ENCODE results near the gene HOXB13.

The HOXB13 gene

DNA sequence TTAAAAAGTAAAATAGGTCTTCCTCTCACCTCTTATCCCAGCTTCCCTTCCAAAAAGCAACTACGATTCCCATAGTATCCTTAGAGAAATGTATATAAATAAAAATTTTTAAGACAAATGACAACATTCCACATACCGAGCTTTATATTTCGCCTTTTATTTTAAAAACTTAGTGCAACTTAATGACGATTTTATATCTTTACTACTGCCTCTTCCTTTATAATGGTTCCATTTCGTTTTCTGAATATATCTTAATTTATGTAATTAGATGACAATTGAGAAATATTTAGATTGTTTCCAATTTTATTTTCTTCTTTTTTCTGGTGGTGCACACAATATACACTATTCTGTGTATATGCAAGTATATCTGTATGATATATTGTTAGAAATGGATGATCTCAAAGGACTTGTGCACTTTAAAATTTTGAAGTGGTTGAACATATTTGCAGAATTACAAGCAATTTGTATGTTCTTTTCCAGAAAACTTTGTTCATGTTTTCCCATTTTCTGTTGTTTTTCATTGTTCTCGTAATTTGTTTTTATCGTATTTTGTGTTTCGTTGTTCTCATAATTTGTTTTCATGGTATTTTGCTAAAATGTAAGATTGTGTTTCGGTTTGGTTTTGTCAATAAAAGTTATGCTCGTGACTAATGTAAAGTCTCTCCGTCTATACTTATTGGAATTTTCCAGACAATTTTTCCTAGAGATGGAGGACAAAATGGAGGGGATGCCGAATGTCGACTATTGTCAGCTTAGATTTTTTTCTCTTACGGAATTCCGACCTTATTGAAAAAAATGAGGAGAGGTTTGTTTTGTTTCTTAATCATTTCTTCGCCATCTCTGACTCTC, 20.4 kb upstream of the HOXB13 start:
- TF ChIP-seq NFIC (IDR thresholded peaks at IDR 0.05) (no peak), EP300 (IDR thresholded peaks at IDR 0.05; ENCODE audit: borderline replicate concordance) (no peak), ZBTB7A (IDR thresholded peaks at IDR 0.05; ENCODE audit: low read depth) (no peak), YY1 (IDR thresholded peaks at IDR 0.05; ENCODE audit: low read depth) (no peak), FOXM1 (IDR thresholded peaks at IDR 0.05; ENCODE audit: borderline replicate concordance, low read depth) (no peak), EGR1 (IDR thresholded peaks at IDR 0.05) (no peak), CREB1 (IDR thresholded peaks at IDR 0.05; ENCODE audit: low read depth) (no peak), TAF1 (IDR thresholded peaks at IDR 0.05; ENCODE audit: low read depth) (no peak), TEAD4 (IDR thresholded peaks at IDR 0.05) (no peak), TCF12 (IDR thresholded peaks at IDR 0.05; ENCODE audit: low read depth) (no peak), RAD21 (IDR thresholded peaks at IDR 0.05; ENCODE audit: low read depth) (no peak)
- TF ChIP-seq, protein P1, sequence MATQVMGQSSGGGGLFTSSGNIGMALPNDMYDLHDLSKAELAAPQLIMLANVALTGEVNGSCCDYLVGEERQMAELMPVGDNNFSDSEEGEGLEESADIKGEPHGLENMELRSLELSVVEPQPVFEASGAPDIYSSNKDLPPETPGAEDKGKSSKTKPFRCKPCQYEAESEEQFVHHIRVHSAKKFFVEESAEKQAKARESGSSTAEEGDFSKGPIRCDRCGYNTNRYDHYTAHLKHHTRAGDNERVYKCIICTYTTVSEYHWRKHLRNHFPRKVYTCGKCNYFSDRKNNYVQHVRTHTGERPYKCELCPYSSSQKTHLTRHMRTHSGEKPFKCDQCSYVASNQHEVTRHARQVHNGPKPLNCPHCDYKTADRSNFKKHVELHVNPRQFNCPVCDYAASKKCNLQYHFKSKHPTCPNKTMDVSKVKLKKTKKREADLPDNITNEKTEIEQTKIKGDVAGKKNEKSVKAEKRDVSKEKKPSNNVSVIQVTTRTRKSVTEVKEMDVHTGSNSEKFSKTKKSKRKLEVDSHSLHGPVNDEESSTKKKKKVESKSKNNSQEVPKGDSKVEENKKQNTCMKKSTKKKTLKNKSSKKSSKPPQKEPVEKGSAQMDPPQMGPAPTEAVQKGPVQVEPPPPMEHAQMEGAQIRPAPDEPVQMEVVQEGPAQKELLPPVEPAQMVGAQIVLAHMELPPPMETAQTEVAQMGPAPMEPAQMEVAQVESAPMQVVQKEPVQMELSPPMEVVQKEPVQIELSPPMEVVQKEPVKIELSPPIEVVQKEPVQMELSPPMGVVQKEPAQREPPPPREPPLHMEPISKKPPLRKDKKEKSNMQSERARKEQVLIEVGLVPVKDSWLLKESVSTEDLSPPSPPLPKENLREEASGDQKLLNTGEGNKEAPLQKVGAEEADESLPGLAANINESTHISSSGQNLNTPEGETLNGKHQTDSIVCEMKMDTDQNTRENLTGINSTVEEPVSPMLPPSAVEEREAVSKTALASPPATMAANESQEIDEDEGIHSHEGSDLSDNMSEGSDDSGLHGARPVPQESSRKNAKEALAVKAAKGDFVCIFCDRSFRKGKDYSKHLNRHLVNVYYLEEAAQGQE (IDR thresholded peaks at IDR 0.05; ENCODE audit: low read depth) = no peak
- TF ChIP-seq, protein P2, sequence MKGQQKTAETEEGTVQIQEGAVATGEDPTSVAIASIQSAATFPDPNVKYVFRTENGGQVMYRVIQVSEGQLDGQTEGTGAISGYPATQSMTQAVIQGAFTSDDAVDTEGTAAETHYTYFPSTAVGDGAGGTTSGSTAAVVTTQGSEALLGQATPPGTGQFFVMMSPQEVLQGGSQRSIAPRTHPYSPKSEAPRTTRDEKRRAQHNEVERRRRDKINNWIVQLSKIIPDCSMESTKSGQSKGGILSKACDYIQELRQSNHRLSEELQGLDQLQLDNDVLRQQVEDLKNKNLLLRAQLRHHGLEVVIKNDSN (IDR thresholded peaks at IDR 0.05) = no peak

DNA sequence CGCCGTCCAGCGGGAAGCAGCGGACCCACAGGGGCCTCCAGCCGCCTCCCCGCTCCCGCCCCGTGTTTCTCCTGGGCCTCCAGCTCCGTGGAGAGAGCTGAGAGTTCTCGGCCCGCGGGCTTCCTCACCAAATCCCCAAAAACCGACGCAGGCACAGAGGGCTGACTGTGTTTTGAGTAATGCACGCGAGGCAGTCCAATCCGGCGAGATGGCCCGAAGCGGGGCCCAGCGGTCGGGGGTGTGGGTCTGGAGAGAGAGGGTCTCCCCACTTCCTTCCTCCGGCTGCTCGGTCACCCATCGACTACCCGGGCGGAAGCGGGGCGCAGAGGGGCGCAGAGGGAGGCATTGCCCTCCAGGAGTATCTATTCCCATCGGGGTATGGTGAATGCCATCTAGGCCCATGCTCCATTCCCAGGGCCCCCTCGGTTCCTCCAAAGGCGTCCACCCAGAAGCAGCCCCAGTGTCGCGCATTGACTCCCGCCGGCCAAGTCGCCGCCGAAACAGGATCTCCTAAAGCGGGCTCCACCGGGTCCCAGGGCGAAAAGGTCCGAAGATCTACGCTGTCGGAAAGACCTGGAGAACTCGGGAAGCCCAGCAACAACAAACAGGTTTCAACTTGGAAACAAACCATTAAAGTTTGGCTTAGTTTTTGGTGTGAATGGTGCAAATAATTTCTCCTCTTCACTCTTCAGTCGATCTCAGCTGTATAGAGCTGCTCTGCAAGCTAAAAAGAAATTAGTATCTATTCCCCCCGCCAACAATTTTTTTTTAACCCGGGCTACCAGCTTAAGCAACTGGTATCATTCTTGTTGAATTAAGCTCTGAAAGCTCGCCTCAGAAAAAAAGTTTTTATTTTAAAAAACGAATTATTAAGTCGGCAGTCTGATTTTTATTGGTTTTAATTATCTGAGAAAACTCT, 19.2 kb upstream of the HOXB13 start:
- no peak for TF ChIP-seq NFIC (IDR thresholded peaks at IDR 0.05)
- TF ChIP-seq TEAD4 (IDR thresholded peaks at IDR 0.05) = no peak
- TF ChIP-seq, protein P1 (IDR thresholded peaks at IDR 0.05; ENCODE audit: low read depth) = no peak
- TF ChIP-seq EP300 (IDR thresholded peaks at IDR 0.05; ENCODE audit: borderline replicate concordance) = no peak
- TF ChIP-seq, protein P3, sequence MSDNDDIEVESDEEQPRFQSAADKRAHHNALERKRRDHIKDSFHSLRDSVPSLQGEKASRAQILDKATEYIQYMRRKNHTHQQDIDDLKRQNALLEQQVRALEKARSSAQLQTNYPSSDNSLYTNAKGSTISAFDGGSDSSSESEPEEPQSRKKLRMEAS (IDR thresholded peaks at IDR 0.05) = no peak
- TF ChIP-seq RAD21 (IDR thresholded peaks at IDR 0.05; ENCODE audit: low read depth) = no peak
- TF ChIP-seq TCF12 (IDR thresholded peaks at IDR 0.05; ENCODE audit: low read depth) = no peak

DNA sequence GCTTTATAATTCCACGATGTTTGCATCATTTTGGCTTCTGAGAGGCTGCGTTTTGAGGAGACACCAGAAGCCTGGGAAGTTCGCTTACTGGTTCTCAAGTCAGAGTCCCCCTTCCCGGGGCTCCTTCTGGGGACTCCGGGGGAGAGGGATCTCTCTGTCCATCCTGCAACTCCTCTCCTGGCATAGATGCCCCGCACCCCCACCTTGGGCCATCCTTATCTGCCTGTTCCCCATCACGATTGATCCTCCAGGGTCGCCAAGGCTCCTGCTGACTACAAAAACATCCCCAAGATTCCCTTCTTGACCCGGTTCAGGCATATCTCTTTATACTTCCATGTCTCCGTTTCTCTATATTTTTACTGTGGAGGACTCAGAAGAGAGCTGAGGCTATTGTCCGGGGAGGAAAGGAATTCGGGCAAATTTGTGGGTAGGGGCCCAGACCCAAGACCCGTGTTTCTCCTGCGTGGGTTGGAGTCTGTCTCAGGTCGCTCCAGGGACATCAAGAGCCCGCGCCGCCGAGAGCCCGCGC, 18.4 kb upstream of the HOXB13 start:
- no peak for TF ChIP-seq YY1 (IDR thresholded peaks at IDR 0.05; ENCODE audit: low read depth)
- TF ChIP-seq TEAD4 (IDR thresholded peaks at IDR 0.05) = no peak
- no peak for TF ChIP-seq TAF1 (IDR thresholded peaks at IDR 0.05; ENCODE audit: low read depth)

DNA sequence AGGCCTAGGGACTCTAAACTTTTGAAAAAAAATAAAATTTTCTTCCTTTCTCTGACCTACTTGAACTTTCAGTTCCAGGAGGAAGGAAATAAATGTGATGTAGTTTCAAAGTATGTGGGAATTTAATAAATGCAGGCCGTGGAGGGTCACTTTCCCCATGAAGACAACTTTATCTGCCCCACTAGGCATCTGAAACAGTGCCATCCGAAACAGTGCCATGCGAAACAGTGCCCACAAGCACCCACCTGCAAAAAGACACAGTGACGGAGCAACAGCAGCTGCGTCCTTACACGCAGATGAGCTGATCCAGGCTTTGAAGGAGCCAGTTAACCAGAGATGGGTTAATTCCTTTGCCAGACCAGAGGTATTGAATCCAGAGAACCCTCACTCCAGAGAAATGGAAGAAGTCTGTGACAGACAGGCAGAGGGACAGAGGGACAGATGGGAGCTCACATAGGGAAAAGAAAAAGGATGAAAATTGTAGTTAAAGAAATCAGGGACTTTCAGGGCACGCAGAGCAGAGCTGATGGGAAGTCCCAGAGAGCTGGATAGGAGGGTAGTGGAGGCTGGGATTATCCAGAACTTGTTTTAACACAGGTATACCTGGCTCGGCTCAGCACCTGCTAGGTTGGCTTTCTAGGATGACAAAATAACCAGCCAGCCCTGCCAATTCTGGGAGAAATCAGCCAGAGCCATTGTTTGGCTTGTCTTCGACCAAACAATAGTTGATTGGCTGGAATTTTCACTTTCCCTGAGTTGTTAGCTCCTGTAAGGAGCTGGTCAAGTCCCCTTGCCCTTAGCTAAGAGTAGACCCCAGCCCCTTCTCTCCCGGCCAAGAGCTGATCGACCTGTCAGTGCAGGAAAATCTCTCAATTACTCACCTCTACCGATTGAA, 17.1 kb upstream of the HOXB13 start:
- TF ChIP-seq, protein P1 (IDR thresholded peaks at IDR 0.05; ENCODE audit: low read depth) = no peak
- TF ChIP-seq YY1 (IDR thresholded peaks at IDR 0.05; ENCODE audit: low read depth) = no peak
- TF ChIP-seq EP300 (IDR thresholded peaks at IDR 0.05; ENCODE audit: borderline replicate concordance) = no peak
